Hematopoietic multipotent progenitor cell treated with erythropoietin and hydrocortisone succinate and interleukin-3 and kit ligand, for 6 days (in vitro differentiated cells): Measurements from ENCODE around the gene MKNK1.
"Not testable (repeated sequence)": the region's sequence is repeated elsewhere in the genome, so short reads cannot be mapped to it uniquely, and the experiment has no call there.

Experiments used
- DNase-seq: peaks from one replicate; pipeline ENCODE4 v3.0.0-alpha.2; 2015

The MKNK1 gene

DNA sequence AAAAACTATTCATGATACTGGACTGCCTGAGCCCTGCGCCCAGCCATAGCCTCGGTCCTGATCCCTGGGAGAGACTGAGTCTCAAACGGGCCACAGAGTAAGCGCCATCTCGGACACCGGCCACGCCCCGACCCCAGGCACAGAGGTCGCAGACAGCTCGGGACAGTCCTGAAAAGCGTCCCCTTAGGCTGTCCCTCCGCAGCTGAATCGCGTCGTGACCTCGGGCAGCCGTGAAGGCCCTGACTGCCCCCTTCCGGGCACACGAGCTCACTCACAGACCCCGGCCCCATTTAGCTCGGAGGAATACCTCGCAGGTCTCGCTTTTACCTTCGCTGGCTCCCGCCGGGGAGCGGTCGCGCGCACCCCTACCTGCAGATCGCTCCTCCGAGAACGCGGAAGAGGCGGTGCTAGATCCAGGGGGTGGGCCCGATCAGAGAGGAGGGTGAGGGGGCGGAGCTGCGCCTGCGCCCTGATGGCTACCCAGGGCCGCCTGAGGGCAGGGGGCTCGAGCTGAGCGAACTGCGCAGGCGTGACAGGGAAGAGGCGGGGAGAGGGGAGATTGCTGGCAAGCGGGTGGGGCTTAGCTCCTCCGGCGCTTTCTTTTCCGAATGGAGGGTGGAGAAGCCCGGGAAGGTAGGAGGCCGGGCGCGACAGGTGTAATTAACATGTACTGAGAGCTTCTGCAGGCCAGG, at the start of gene MKNK1:
Gene MKNK1 (minus strand): TSS at position 411 of the 692 bp plus-strand sequence. CDS start 20,941 bp downstream, outside the sequence.
- DNase-seq: peak; percentile 98

DNA sequence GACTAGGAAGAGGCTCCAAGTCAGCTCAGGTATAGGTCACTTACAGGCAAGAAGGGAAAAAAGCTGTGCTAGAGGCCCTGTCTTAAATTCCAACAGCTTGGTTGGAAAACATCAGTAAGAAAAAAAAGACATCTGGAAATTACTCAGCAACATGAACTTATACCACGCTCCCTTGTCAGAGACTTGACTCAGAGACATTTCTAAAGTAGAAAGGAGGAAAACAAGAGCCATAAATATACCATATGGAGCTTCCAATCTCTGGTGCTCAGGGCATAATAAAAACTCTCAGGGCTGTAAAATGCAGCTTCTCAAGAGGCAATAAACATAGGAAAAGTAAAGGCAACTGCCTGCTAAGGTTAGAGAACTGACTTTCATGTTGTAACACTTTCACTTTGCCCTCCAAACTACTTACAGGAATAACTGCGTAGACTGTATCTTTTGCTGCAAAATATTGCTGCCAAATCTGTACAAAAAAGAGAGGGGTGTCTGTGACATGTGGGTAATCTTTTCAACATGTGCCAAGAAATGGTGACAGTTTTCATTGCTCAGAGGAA, 49.4 kb upstream of the MKNK1 start:
- no peak for DNase-seq

DNA sequence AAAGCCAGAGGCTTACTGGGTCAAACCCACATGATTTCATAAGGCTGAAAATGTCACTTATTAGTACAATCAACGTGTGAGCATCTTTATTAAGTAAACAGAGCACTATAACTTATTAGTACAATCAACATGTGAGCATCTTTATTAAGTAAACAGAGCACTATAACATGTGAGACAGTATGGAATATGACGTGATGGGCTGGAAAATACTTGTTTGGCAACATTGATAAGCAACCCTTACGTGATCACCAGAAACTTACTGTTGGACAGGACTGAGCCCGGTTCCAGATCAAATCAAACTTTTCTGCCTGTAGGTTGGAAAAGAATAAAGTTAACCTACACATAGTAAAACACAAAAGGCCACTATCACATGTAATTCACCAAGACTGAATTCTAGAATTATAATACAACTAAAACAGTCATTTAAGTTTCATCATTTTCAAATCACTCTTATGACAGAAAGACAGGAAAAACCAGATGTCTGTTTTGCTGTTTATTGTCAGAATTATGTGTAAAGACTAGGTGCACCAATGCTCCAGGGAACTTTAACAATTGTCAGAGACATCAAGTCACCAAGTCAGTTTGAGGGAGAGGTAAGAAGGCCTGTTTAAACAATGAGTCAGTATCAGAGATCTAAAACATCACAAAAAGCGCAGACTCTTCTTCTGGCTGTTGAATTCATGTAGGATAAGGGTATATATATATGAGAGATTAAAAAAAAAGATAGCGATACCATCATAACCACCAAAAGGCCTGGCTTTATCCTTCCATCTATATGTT, 48.4 kb upstream of the MKNK1 start:
- DNase-seq: peak; percentile 29

DNA sequence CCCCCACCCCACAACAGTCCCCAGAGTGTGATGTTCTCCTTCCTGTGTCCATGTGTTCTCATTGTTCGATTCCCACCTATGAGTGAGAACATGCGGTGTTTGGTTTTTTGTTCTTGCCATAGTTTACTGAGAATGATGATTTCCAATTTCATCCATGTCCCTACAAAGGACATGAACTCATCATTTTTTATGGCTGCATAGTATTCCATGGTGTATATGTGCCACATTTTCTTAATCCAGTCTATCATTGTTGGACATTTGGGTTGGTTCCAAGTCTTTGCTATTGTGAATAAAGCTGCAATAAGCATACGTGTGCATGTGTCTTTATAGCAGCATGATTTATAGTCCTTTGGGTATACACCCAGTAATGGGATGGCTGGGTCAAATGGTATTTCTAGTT, 47.1 kb upstream of the MKNK1 start:
- DNase-seq: not testable (repeated sequence)

DNA sequence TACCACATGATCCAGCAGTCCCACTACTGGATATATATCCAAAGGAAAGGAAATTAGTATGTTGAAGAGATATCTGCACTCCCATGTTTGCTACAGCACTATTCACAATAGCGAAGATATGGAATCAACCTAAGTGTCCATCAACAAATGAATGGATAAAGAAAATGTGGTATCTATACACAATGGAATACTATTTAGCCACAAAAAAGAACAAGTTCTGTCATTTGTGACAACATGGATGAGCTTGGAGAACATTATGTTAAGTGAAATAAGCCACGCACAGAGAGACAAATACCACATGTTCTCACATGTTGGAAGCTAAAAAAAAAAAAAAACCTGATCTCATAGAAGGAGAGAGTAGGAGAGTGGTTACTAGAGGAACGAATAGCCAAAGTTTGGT, 46.4 kb upstream of the MKNK1 start:
- DNase-seq: no peak

DNA sequence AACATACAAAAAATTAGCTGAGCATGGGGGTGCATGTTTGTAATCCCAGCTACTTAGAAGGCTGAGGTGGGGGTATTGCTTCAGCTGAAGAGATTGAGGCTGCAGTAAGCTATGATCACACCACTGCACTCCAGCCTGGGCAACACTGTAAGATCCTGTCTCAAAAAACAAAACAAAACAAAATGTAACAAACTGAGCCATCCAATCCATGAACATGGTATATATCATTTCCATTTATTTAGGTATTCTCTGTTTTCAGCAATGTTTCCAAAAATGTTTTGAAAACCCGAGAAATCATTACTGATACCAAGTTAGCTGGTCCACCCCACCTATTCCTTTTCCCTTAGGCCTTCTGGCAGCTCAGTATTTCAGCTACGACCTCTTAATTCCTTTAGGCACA, 45.7 kb upstream of the MKNK1 start:
- DNase-seq: no peak

DNA sequence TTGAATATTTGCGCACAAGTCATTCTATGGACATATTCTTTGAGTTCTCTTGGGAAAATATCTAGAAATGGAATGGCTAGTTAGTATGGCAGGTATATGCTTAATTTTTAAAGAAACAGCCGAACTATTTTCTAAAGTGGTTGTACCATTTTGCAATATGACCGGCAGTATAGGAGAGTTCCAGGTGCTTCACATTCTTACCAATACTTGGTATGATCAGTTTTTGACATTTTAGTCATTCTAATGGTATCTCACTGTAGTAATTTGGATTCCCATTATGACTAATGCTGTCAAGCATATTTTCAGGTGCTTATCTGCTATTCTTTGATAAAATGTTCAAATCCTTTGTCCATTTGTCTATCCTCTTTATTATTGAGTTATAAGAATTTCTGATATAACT, 43.5 kb upstream of the MKNK1 start:
- DNase-seq: no peak

DNA sequence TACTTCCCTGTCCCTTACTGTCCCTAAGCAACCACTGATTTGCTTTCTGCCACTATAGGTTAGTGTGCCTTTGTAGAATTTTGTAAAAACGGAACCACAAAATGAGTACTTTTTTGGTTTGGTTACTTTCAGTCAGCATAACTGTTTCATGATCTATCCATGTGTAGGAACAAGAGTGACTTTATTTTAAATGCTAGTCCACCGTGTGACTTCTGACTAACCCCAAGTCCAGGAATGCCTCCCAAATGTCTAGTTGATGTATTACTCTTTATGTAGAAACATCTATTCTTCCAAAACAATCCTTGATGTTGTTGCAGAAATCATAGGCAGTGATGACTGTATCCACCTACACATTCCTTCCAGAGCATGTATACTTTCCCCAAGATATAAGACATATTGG, 42.8 kb upstream of the MKNK1 start:
- no peak for DNase-seq

DNA sequence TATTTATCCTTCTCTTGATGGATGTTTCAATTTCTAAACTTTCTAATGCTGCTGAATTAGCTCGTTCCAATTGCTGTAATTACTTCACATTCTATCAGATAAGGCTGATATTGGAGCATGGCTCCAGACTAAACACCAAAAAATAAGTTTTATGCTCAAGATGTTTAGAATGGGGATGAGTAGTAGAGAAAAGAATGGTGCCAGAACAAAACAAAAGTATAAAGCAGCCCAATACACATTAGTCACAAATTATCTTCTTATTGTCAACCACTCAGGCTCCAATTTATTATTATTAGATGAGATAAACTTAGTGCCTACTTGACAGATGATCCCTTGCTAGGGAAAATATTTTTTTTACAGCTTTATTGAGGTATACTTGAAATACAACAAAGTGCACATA, 42.3 kb upstream of the MKNK1 start:
- DNase-seq: no peak

DNA sequence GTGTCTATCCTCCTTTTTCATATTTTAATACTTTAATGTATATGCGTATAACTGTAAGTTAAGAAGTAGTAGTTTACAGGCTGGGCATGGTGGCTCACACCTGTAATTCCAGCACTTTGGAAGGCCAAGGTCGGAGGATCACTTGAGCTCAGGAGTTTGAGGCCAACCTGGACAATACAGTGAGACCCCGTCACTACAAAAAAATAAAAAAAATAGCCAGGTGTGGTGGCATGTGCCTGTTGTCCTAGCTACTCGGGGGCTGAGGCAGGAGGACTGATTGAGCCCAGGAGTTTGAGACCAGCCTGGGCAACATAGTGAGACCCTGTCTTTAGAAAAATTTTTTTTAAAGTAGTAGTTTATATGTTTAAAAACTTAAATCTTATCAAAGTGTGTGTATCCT, 41.7 kb upstream of the MKNK1 start:
- no peak for DNase-seq

DNA sequence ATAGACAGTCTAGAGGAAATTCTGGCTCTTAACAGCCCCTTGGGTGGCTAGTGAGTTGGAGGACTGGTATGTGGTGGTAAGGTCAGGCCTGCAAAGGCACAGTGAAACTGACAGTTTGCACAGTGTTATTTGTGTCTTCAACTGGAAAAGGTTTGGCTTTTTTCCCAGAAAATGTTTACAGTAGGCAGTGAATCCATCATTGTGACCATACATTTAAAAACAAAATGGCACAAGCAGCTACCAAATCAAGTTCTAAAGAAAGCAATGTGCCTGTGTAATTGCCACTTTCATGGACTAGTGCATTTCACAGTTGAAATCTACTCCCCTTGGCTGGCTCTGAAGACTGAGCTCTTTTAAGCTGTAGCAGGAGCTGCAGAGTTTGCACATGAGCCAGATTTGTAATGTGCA, 39.3 kb upstream of the MKNK1 start:
- DNase-seq: no peak

DNA sequence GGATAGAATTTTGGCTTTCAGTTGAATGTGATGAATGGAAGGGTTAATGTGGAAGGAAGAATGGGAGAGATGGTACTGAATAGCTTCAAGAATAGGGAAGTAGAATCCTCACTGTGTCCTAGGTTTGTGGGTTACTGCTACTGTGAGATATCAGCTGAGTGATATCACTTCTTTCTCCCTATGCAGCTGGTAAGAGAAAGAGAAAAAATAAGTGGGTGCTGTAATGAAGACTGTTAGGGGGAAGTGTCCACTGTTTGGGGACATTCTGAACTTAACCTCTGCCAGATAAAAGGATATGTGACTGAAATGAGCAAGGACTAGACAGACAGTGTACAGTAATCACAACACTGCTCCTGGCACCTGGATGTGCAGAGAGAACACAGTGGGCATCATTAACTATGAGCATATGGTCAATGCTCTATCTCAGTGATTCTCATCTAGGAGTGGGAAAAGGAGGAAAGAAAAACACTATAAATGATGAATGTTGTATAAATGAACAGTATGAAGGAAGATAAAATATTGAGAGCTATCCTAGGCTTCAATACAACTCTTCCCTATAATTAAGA, 38.1 kb upstream of the MKNK1 start:
- peak; percentile 33 for DNase-seq

DNA sequence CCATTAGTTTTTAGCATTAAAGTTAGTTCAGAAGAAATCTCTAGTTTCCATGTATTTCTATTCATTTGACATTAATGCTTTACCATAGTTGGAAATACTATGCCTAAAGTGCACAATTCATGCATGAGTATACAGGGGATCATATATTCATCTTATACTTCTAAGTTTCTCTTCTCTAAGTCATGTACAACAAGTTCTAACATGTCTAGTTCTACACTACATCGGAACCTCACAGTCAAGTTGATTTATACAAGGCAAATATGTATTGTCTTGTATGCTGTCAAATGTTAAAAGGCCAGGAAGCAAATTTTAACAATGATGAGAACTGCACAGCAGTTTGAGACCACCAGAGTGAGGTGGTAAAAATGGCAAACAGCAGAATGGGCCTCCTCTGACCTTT, 35.5 kb upstream of the MKNK1 start:
- no peak for DNase-seq

DNA sequence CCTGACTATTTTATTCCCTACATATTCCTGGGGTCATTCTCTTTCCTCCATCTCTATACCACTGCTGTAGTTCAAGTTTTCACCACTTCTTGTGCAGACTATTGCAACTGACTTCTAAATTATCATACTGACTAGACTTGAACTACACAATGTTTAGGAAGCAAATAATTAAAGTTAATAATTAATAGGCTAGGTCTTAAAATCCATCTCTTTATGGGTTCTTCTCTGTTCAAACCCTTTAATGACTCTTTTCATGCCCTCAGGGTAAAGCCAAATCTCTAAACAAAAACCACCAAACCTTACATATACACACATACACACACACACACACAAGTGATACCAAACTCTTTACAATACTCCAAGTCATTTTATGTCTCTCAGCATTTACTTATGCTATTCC, 34.9 kb upstream of the MKNK1 start:
- DNase-seq: no peak

DNA sequence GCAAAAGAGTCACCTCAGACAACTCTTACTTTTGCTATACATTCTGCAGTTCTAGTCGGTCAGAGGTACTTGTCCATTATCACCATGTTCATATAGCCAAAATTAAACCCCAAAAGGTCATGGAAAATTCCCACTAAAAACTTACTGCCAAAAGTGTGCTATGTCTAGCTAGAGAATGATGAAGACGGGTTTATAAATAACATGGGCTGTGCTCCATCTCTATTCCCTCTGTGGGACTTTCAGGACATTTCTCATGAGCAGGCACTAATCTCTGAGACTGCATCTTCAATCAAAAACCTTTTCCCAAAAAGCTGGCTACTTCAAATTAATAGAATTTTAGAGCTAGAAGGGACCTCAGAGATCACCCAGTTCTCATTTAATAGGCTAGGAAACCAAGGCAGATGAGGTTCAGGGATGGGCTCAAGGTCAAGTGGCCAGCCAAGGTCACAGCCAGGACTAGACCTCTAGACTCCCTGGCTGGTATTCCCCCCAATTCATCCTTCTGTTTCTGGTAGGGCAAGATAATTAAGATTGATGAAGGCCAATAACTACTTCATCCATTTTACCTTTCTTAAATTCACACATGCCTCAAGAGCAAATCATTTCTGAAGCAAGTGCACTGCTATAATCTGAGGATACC, 33.5 kb upstream of the MKNK1 start:
- no peak for DNase-seq

DNA sequence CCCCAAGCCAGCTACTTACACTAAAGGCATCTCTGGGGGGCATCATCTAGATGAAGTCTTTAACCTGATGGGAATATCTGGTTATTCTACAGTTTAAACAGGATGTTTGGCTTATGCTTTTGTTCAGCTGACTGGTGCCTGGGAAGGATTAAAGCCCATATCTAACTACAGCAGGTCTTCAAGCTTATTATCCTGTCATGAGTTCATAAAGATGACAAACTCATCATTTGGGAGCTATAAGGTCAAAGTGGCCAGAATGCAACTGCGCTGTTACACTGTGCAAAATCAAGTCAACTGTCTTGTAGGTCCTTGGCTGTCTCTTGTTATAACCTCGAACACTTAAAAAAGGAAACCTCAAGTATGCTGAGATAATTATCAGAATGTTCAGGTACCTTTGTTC, 31.1 kb upstream of the MKNK1 start:
- DNase-seq: no peak

DNA sequence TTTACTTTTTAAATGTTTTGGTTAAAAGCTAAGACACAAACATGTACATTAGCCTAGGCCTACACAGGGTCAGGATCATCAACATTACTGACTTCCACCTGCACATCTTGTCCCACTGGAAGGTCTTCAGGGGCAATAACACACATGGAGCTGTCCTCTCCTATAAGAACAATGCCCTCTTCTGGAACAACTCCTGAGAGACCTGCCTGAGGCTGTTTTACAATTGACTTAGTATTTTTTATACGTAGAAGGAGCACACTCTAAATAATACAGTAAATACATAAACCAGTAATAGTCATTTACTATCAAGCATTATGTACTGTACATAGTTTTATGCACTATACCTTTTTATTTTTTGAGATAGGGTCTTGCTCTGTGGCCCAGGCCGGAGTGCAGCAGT, 26.7 kb upstream of the MKNK1 start:
- no peak for DNase-seq

DNA sequence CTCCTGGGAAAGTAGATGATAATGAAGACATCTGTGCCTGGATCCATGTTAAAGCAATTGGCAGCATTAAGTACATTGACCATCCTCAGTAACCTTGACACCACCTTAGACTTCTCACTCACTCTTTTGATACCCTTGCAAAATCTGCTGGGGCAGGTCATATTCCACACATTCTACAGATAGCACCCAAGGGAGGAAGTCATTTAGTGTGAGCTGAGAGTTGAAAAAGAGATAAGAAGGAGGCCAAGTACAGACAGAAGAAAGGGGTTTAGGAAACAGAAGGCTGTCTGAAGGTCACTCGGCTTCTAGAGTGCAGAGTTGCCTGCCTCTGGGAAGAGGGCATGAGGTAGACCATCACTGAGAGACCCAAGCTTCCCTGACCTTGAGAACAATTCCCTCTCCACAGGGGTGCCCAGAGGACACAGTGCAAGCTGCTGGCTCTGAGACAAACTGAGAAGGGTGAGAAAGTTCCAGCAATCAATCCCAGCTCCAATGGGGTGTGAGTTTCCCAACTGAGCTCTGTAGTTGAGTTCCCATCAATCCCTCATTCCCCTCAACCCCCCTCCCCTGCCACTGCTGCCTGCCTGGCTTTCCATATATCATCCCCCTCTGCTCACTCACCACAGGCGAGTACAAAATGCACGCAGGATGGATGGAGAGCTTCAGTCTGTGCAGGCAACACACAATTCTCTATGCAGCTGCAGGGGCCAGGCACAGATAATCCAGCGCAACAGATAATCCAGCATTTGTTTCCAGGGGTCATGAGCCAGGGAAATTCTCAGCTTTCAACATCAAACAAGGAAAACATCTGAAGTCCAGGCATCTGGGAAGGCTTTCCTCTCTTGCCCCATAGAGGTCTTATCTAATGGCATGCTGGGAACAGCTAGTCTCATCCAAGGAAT, 19.9 kb upstream of the MKNK1 start:
- DNase-seq: peak; percentile 44

DNA sequence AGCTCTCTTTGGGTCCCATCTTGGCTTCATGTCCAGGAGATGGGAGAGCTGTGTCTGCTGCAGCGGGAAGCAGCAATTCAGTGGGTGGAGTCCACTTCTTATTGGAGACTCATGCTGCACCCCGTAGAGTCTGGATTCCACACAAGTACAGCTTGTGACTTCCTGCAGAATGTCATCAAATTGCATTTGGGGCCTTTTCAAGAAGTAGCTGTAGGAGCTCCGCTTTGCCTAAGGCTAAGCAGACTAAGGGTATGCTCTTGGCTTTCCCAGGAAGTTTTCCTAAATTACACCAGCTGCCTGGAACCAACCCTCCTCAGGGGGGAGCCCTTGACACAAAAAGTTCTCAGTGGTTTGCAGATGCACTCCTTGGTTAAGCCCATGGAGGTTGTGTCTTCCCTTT, 18.3 kb upstream of the MKNK1 start:
- peak; percentile 50 for DNase-seq

DNA sequence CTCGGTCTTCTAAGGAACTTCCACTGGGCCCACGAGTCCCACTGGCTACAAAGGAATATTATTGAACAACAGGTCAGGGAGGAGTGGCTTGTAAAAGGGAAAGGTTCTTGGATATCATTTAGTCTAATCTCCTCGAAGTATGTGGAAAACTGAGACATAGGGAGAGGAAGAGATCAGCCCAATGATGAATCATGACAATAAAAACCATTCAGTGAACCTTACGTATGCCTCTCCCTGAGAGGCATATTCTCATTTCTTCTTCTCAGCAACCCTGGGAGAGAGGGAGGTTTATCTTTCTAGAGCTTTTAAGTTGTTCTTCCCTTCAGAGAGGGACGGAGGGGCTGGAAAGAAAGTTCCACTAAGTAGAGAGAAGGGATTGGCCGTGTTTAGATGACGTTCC, 17.9 kb upstream of the MKNK1 start:
- DNase-seq: no peak

DNA sequence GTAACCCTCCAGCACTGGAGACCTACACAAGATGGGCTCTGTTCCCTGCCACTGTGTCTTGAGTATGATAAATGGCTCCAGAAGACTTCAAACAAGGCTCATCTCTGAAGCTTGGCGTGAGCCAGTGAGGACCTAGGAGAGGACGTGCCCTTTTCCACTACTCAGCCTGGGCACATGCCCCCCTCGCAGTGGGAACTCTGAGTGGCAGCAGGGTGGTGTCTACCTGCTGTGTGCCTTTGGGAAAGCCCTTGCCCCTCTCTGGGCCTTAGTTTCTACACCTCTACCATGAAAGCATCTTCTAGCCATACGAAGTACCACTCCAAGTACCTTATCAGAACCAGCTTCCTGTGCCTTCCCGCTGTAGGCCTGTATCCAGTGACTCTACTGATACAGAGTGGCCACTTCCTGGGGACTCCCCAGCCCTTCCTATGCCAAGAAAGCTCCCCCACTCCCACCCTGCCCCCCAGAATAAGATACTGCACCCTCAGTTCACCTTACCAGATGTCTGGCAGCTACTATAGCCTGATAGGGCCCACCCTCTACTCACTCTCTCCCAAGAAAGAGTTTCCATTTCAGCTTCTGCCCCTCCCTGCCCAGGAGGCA, 15.7 kb upstream of the MKNK1 start:
- no peak for DNase-seq
